ENCODE measurements around the gene HDAC9.

Gene HDAC9

DNA sequence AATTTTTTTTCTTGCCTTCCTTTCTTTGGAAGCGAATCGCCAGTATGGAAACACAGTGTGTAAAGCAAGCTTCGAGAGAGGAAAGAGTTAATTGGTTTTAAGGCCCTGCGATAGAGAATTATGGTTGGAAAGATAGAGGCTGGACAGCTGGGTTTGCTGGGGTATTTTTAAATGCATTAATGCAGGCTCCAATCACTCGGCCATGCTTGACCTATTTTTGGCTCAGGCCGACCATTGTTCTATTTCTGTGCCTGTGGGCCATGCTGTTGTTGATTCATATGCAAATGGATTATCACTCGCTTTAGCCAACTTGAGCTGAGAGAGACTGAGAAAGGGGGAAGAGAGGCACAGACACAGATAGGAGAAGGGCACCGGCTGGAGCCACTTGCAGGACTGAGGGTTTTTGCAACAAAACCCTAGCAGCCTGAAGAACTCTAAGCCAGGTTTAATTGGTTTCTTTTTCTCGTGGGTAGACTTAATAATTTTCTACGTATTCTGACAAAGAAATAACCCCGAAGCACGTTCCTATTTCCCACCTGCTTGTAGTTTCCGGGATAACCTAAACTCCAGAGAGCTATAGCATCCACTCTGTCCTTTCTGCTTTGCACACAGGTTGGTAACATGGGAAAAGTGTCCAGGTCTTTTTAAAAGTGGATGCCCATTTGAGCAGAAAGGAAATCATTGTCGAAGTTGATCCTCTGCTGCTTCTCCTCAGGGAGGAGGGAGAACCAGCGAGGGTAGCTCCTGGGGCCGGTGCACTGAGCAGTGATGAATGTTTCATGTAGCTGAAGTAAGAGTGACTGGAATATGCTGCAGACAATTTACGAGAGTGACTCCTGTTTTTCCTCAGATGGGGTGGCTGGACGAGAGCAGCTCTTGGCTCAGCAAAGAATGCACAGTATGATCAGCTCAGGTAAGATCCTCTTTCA lies at the start of gene HDAC9:
TSS of gene HDAC9 (plus strand) at position 338 of the 929 bp plus-strand sequence. CDS start at position 892, 554 bp downstream.
- no peak for DNase-seq

GRCh38 chr7:18445916-18446520 lies 49.5 kb upstream of the HDAC9 start:
- DNase-seq, result no peak

GRCh38 chr7:18450019-18450418 lies 45.5 kb upstream of the HDAC9 start:
- DNase-seq, result no peak

DNA sequence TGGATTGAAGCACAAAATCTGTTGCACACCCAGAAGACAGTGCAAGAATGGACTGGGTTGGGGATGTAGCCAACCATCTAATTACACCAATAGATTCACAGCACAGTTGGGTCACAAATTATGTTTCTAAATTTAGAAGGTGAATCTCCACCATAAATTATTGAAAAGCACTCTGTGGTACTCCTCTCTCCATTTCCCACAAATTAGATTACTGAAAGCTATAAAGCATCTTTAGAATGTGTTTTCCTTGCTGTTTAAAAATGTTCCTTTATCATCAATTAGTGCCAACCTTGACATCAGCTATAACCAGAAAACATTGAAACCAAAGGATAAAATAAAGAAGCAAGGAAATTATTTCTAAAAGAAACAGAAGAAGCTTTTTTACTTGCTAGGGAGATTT lies 39.9 kb upstream of the HDAC9 start:
- DNase-seq, result no peak

- no peak for DNase-seq
Measured at GRCh38 chr7:18457832-18458231, 37.7 kb upstream of the HDAC9 start.

DNA sequence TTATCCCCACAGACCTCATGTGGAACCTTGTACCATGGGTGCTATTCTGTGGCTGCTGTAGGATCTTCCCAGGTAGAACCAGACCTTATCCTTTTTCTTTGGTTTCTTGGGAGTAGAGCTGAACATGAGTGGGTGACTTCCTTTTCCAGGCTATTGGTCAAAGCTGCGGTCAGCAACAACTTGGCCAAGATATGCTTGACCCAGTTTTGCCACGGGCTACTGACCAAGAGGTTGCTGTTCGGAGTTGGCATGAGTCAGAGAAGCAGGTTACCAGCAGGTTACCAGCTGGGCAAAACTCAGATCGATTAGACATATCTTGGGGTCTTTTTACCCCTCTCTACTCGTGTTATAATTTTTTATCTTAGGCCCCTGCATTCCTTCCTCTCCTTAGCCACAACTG lies 36.7 kb upstream of the HDAC9 start:
- DNase-seq, result no peak

GRCh38 chr7:18459484-18460245 lies 35.9 kb upstream of the HDAC9 start:
- no peak for DNase-seq

- no peak for DNase-seq
Measured at GRCh38 chr7:18461785-18462467, 33.6 kb upstream of the HDAC9 start.

- no peak for DNase-seq
Measured at GRCh38 chr7:18464830-18465229, 30.7 kb upstream of the HDAC9 start.

- no peak for DNase-seq
Measured at GRCh38 chr7:18467011-18467410, 28.5 kb upstream of the HDAC9 start.

DNA sequence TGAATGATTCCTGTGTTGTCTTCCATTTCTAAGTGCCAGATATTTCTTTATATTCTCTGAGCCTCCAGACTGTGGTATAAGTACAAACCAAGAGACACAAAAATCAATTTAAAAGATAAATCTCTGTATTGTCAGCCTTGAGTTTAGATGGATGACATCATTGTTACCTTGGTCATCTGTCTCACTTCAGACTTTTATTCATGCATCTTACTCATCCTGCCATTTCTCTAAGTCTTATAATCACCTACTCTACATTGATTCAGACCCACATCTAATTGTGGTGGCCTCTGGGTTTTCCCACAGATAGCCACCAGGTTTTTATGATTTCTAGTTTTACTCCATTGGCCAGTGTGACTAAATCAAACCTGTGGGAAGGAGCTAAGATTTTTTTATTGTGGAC lies 26.8 kb upstream of the HDAC9 start:
- no peak for DNase-seq

GRCh38 chr7:18469316-18469715 lies 26.2 kb upstream of the HDAC9 start:
- no peak for DNase-seq

- DNase-seq, result no peak
Measured at GRCh38 chr7:18471476-18472160, 23.9 kb upstream of the HDAC9 start.

DNA sequence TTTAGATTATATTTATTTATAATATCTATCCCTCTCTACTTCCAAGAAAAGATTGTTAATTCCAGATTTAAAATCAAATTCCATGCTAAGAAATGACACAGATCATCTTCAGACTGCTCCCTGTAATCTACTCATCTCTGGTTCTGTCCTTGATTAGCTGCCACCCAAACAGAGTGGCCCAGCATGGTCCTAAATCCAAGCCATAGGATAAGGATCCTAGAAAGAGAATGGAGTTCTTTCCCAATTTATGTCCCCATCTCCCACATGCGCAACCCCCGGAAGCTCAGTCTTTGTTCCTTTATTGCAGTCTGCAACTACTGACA lies 23.4 kb upstream of the HDAC9 start:
- DNase-seq, result no peak

DNA sequence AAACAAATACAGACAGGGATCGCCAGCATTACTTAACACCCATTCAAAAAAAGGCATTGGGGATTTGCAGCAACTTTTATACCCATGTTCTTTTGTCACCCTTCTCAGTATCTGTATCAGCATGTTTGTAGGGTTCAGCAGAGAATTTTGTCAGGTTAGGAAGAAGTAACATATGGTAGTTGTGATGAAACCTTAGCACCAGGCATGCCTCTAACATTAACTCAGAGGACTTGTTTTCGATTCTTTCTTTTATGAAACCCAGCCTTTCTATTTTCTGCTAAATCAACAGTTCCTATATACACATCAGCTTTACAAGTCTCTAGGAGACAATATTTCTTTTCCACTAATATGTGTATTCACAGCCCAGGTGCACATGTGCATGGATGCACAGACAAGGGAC lies 22.4 kb upstream of the HDAC9 start:
- DNase-seq, result no peak

GRCh38 chr7:18474944-18475343 lies 20.6 kb upstream of the HDAC9 start:
- DNase-seq, result no peak

DNA sequence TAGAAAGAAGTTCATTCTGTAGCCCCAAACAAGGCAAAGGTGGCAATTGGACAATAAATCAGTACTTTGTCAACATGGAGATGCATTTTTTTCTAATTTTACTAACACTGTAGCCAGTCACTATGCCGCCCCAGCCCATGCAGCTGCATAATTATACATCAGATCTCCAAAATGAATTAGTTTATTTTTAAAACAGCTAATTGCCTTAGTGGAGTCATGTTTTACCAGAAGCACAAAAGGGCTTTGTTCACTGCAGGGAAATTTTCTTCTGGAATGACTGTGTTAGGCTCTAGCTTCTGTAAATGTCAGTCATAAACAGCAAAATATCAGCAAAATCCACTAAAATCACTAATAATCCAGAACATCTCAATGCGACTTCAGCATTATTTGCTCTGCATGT lies 20.1 kb upstream of the HDAC9 start:
- DNase-seq, result no peak

DNA sequence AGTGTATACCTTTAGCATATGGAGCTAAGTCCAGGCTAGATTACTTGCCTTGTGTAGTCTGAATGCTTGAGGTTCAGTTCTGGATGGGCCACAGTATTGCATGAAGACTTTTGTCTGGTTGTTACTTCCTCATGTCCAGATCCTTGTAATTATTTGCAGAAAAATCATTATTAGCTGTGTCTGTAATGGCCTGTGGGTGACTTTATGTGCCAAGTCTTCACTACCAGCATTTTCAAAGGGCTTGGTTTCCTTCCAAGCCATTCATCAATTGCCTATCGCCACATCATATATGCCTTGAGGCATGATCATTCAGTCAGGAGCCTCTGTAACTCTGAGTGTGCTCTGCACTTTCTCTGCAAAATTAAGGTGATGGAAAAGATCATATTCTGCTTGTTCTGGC lies 13.8 kb upstream of the HDAC9 start:
- DNase-seq, result no peak

- DNase-seq, result no peak
Measured at GRCh38 chr7:18488049-18488448, 7.5 kb upstream of the HDAC9 start.

DNA sequence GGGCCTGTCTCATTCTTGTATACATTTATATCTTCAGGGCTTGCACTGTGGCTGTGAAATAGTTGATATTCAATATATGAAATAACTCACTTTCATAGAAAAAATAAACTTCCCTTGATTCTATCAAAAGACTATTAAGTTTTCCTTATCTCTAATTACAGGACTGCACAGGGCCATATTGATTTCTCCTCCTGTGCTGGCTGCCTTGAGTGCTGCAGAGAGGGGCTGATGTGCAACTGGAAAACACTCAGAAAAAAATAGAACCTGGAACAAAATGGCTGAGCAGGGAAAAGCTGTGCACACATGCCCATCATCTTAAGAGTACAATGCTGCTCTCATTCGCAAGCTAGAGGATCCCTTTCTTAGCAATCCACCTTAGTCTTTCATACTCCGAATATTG lies 5.9 kb upstream of the HDAC9 start:
- DNase-seq, result no peak

- DNase-seq, result no peak
Measured at GRCh38 chr7:18491871-18492270, 3.7 kb upstream of the HDAC9 start.

- DNase-seq, result no peak
Measured at GRCh38 chr7:18494406-18494805, 1.1 kb upstream of the HDAC9 start.
